CD4-positive, alpha-beta T cell treated with Interleukin-1 beta for 1 hour (primary cell): ENCODE results near the gene BTBD9.

ENCODE experiments used
- DNase-seq, 2 donors: peaks; one replicate each; pipeline ENCODE4 v3.0.0-alpha.2; 2020 to 2022

The BTBD9 gene

GRCh38 chr6:38593409-38593808 is 46.3 kb downstream of the BTBD9 start:
- no peak for DNase-seq

GRCh38 chr6:38591439-38591838 is 48.3 kb downstream of the BTBD9 start:
- DNase-seq: no peak

GRCh38 chr6:38589367-38589720 is 50.4 kb downstream of the BTBD9 start:
- DNase-seq: no peak

GRCh38 chr6:38588631-38589366 is 50.9 kb downstream of the BTBD9 start:
- no peak for DNase-seq

- no peak for DNase-seq
Measured at GRCh38 chr6:38587766-38588362, 51.9 kb downstream of the BTBD9 start.

GRCh38 chr6:38586992-38587391 is 52.7 kb downstream of the BTBD9 start:
- DNase-seq: no peak

- no peak for DNase-seq
Measured at GRCh38 chr6:38584731-38585130, 55.0 kb downstream of the BTBD9 start.

GRCh38 chr6:38583523-38583922 is 56.2 kb downstream of the BTBD9 start:
- no peak for DNase-seq

- DNase-seq: no peak
Measured at GRCh38 chr6:38580030-38580429, 59.7 kb downstream of the BTBD9 start.

GRCh38 chr6:38579010-38579628 is 60.6 kb downstream of the BTBD9 start:
- no peak for DNase-seq

- no peak for DNase-seq
Measured at GRCh38 chr6:38578075-38578474, 61.7 kb downstream of the BTBD9 start.

- DNase-seq: no peak
Measured at GRCh38 chr6:38577492-38577891, 62.2 kb downstream of the BTBD9 start.

GRCh38 chr6:38573801-38574395 is 65.8 kb downstream of the BTBD9 start:
- no peak for DNase-seq

GRCh38 chr6:38572186-38572813 is 67.4 kb downstream of the BTBD9 start:
- peak in 1 of 2 donors; percentile 67 for DNase-seq

GRCh38 chr6:38571721-38572120 is 68.0 kb downstream of the BTBD9 start:
- no peak for DNase-seq

GRCh38 chr6:38570750-38571149 is 69.0 kb downstream of the BTBD9 start:
- DNase-seq: peak in 1 of 2 donors; percentile 6

GRCh38 chr6:38567436-38567835 is 72.3 kb downstream of the BTBD9 start:
- DNase-seq: no peak

GRCh38 chr6:38566295-38567030 is 73.3 kb downstream of the BTBD9 start:
- no peak for DNase-seq

GRCh38 chr6:38564301-38564700 is 75.4 kb downstream of the BTBD9 start:
- DNase-seq: no peak

- DNase-seq: no peak
Measured at GRCh38 chr6:38555606-38556005, 84.1 kb downstream of the BTBD9 start.

- no peak for DNase-seq
Measured at GRCh38 chr6:38554700-38555413, 84.9 kb downstream of the BTBD9 start.

- no peak for DNase-seq
Measured at GRCh38 chr6:38554014-38554413, 85.7 kb downstream of the BTBD9 start.
